Endothelial cell of umbilical vein (primary cell): Measurements from ENCODE around the gene UNC5A. TPM values are rescaled to one million over a fixed set of nuclear protein-coding genes. Genes with fewer than 3 reads are reported as not detected.

Experiments used
- BruUV-seq: library from RNA; stranded (reverse); fragments of 400-500 nt; replicated peaks from 2 replicates; lab custom pipeline; 2021; lab: Mats Ljungman, UMichigan
- CTCF ChIA-PET: fragments of 300-600, 350-600 bp; sonication (Branson Sonifier 250); formaldehyde crosslinking; loops from one replicate; lab custom pipeline; 2021; ENCODE audit warnings: antibody characterized with exemption, inconsistent platforms; lab: Charles Lee
- POLR2A ChIA-PET: fragments of 300-600, 350-600 bp; sonication (Branson Sonifier 250); formaldehyde crosslinking; loops from one replicate; lab custom pipeline; 2021; ENCODE audit warnings: antibody characterized with exemption, inconsistent platforms; lab: Charles Lee
- DNase-seq: peaks from one replicate; pipeline ENCODE4 v3.0.0-alpha.2; 2011; ENCODE audit warnings: low read depth, low spot score
- FAIRE-seq: peaks from 2 replicates; lab custom pipeline; 2011; peaks lifted over from hg19 to GRCh38; lab: Jason Lieb, UNC
- H2AFZ ChIP-seq: 2 replicates; pipeline ENCODE4 v1.6.0; 2012; ENCODE audit warnings: low read depth, low read length, control low read depth, inconsistent platforms
- H3K27ac ChIP-seq: 2 replicates; pipeline ENCODE4 v1.5.1; 2011; ENCODE audit warnings: low read depth, mild to moderate bottlenecking, control low read depth, low read length, moderate library complexity; ENCODE audit not compliant: insufficient read depth
- H3K27me3 ChIP-seq, 2 experiments: 2 replicates each; pipeline versions ENCODE4 v1.6.0 to v1.6.1; 2011; ENCODE audit warnings: low read length in 2 of 2, mixed read lengths in 1 of 2; ENCODE audit not compliant: control insufficient read depth in 2 of 2, insufficient read depth in 2 of 2
- H3K36me3 ChIP-seq, 2 experiments: 2 replicates in 1 of 2; 3 replicates in 1 of 2; pipeline ENCODE4 v1.5.1; 2011; ENCODE audit warnings: low read length in 2 of 2, mild to moderate bottlenecking in 1 of 2, moderate library complexity in 1 of 2; ENCODE audit not compliant: control insufficient read depth in 2 of 2, insufficient read depth in 2 of 2; ENCODE audit errors: extremely low read depth in 1 of 2
- H3K4me1 ChIP-seq: 3 replicates; pipeline ENCODE4 v1.5.1; 2011; ENCODE audit warnings: mild to moderate bottlenecking, low read length; ENCODE audit not compliant: control insufficient read depth, insufficient read depth; ENCODE audit errors: extremely low read depth
- H3K4me2 ChIP-seq: 2 replicates; pipeline ENCODE4 v1.6.1; 2011; ENCODE audit warnings: low read length, control low read depth, mixed read lengths; ENCODE audit not compliant: insufficient read depth
- H3K4me3 ChIP-seq, 3 experiments: fragments of 200-600 bp in 1 of 3; sonication (generic), shearing (Covaris generic) in 1 of 3; replicated peaks in 1 of 3; 2 replicates each; pipeline ENCODE4 v1.5.1; 2011 to 2016; ENCODE audit warnings: control low read depth in 3 of 3, low read length in 3 of 3, mild to moderate bottlenecking in 2 of 3, inconsistent platforms in 1 of 3, low read depth in 1 of 3, moderate library complexity in 1 of 3; ENCODE audit not compliant: insufficient read depth in 1 of 3
- H3K79me2 ChIP-seq: 2 replicates; pipeline ENCODE4 v1.6.0; 2012; ENCODE audit warnings: low read length, inconsistent platforms; ENCODE audit not compliant: control insufficient read depth, insufficient read depth
- H3K9ac ChIP-seq: replicated peaks from 2 replicates; pipeline ENCODE3; 2011; ENCODE audit warnings: low read length, control low read depth; ENCODE audit not compliant: insufficient read depth; ENCODE audit errors: extremely low read depth
- H3K9me1 ChIP-seq: replicated peaks from 3 replicates; pipeline ENCODE4 v1.6.0; 2011; ENCODE audit warnings: mild to moderate bottlenecking, low read length; ENCODE audit not compliant: control insufficient read depth, insufficient read depth; ENCODE audit errors: extremely low read depth
- H3K9me3 ChIP-seq: replicated peaks from 2 replicates; pipeline ENCODE4 v1.5.1; 2012; ENCODE audit warnings: low read length, inconsistent platforms; ENCODE audit not compliant: control insufficient read depth, insufficient read depth
- H4K20me1 ChIP-seq: replicated peaks from 2 replicates; pipeline ENCODE3; 2011; ENCODE audit warnings: mild to moderate bottlenecking, low read length; ENCODE audit not compliant: control insufficient read depth, insufficient read depth; ENCODE audit errors: extremely low read depth
- CTCF ChIP-seq, 2 donors: IDR thresholded peaks; 1 replicate in 1 of 2; 2 replicates in 1 of 2; pipeline ENCODE4 v1.5.1; 2011; ENCODE audit warnings: low read length in 2 of 2, mild to moderate bottlenecking in 2 of 2, moderate library complexity in 2 of 2, control low read depth in 1 of 2, inconsistent platforms in 1 of 2, low read depth in 1 of 2; ENCODE audit not compliant: insufficient read depth in 1 of 2; ENCODE audit errors: extremely low read depth in 1 of 2
- EZH2 ChIP-seq: IDR thresholded peaks from 2 replicates; pipeline ENCODE4 v1.6.1; 2012; ENCODE audit warnings: borderline replicate concordance, low read depth, mild to moderate bottlenecking, moderate library complexity, low read length, inconsistent platforms; ENCODE audit not compliant: severe bottlenecking
- FOS ChIP-seq: IDR thresholded peaks from 2 replicates; pipeline ENCODE4 v1.6.1; 2011; ENCODE audit warnings: mild to moderate bottlenecking, low read length, moderate library complexity, borderline replicate concordance; ENCODE audit not compliant: insufficient read depth
- GATA2 ChIP-seq: IDR thresholded peaks from 2 replicates; pipeline ENCODE4 v1.7.0; 2011; ENCODE audit warnings: low read depth, mild to moderate bottlenecking, moderate library complexity, mixed read lengths, low read length; ENCODE audit not compliant: insufficient read length, insufficient read depth
- JUN ChIP-seq: IDR thresholded peaks from 2 replicates; pipeline ENCODE4 v1.6.1; 2011; ENCODE audit warnings: borderline replicate concordance, low read depth; ENCODE audit not compliant: insufficient read length, insufficient read depth
- MYC ChIP-seq: IDR thresholded peaks from one replicate; pipeline ENCODE4 v1.6.1; 2011; ENCODE audit warnings: mild to moderate bottlenecking, low read depth, low read length
- POLR2A ChIP-seq: IDR thresholded peaks from 2 replicates; pipeline ENCODE4 v1.6.1; 2012; ENCODE audit warnings: low read depth, mild to moderate bottlenecking, control low read depth, low read length
- POLR2AphosphoS5 ChIP-seq: IDR thresholded peaks from 2 replicates; pipeline ENCODE4 v1.6.1; 2012; ENCODE audit warnings: low read depth, mild to moderate bottlenecking, control low read depth, low read length, moderate library complexity; ENCODE audit not compliant: insufficient read depth
- dilution Hi-C: fragments of 300-500 bp; cut with MboI; formaldehyde crosslinking; loops from one replicate; pipeline ENCODE4 v1.15.0; 2019; ENCODE audit warnings: low sequenced_read_pairs; ENCODE audit not compliant: extremely low pct_ligation_motif_present
- intact Hi-C: fragments of 100-400 bp; cut with micrococcal nuclease; formaldehyde crosslinking; loops from one replicate; pipeline ENCODE4 v1.10.0; 2022
- polyA plus RNA-seq, 4 experiments: library from polyadenylated mRNA; depleted of rRNA in 3 of 4; stranded (reverse) in 3 of 4; unstranded in 1 of 4; fragments of >200 nt; gene quantifications; 2 replicates each; pipeline versions ENCODE4 v1.2.1 to v1.2.3, GENCODE V29; 2011 to 2012; ENCODE audit warnings: missing spikeins in 1 of 4
- total RNA-seq: library from RNA; stranded (reverse); gene quantifications from 2 replicates; pipeline ENCODE4 v1.2.3, GENCODE V29; 2021
- TF ChIP-seq, protein P1 (sequence below): IDR thresholded peaks from 2 replicates; pipeline ENCODE4 v1.6.1; 2011; ENCODE audit not compliant: insufficient read depth, insufficient read length

Gene UNC5A
- total and polyA plus RNA-seq, 2 donors (not counting 3 experiments of a cell fraction or from before 2014, with no cell fraction given) = 0.08 to 0.22 TPM

DNA sequence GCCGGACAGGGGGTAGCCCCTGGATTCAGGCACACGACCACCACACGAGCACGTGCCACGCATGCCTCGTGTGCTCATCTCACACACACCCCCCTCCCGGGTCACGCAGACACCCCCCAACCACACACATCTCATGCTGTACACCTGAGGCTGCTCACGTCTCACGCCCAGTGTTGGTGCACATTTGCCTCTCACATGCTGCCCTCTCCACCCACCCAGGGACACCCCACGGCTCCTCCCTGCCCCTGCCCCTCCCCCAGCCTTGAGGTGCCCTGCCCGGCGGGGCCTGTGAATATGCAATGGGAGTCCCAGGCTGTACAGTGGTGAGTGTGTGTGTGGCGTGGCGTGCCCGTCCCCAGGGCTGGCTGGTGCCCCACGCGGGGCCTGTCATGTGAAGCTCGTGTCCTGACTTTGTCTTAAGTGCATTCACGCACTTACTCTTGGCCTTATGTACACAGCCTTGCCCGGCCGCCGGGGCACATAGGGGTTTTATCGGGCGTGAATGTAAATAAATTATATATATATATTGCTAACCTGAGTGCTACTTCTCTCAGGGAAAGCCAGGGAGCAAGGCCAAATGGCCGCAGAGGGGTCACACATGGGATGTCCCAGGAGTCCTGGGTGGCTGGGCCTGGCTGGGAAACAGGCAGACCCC is 70.1 kb downstream of the UNC5A start:
- TF ChIP-seq MYC (no peak), JUN (no peak), EZH2 (no peak), POLR2AphosphoS5 (no peak), GATA2 (no peak), FOS (no peak), POLR2A (no peak), CTCF (IDR thresholded peaks at IDR 0.05; ENCODE audit: extremely low read depth in 1 of 2, insufficient read depth in 1 of 2, low read depth in 1 of 2, low read length in 2 of 2) (no peak)
- TF ChIP-seq, protein P1, sequence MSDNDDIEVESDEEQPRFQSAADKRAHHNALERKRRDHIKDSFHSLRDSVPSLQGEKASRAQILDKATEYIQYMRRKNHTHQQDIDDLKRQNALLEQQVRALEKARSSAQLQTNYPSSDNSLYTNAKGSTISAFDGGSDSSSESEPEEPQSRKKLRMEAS = no peak
- no peak overlapping the region for H3K4me2 ChIP-seq
- dilution Hi-C loops (no loop called here), intact Hi-C loops (loop anchor here (10.0 kb wide), 1 partner anchor 216 kb away; no protein-coding TSS in a partner anchor)
- no TSS peak for BruUV-seq
- no peaks in the 10 kb centered on the region for H4K20me1 ChIP-seq
- H3K36me3 ChIP-seq = no peaks in the 10 kb centered on the region
- no peak overlapping the region for H3K9ac ChIP-seq
- FAIRE-seq (no peak), DNase-seq (no peak)
- peaks cover 0 to 3% of the 10 kb centered on the region in 2 experiments for H3K27me3 ChIP-seq
- no peaks in the 10 kb centered on the region for H3K9me1 ChIP-seq
- CTCF ChIA-PET = interaction anchor here (1.1 kb wide), 1 partner anchor 220 kb away, joined by 3 read pairs; no protein-coding TSS in a partner anchor
- no peaks in the 10 kb centered on the region for H3K4me1 ChIP-seq
- no peaks in the 10 kb centered on the region for H3K9me3 ChIP-seq
- POLR2A ChIA-PET = no interaction called here
- H3K27ac ChIP-seq = no peak overlapping the region
- H3K4me3 ChIP-seq = no peak overlapping the region
- no peak overlapping the region for H2AFZ ChIP-seq
- no peaks in the 10 kb centered on the region for H3K79me2 ChIP-seq
